Neural cell (in vitro differentiated cells): ENCODE results near the gene OR4F15. TPM values are rescaled to one million over a fixed set of nuclear protein-coding genes. Genes with fewer than 3 reads are reported as not detected.
A peak's percentile ranks its signal among the peaks of the same experiment; 100 is the strongest.
"Not testable (repeated sequence)": the region's sequence is repeated elsewhere in the genome, so short reads cannot be mapped to it uniquely, and the experiment has no call there.

Experiments used
- H2AFZ ChIP-seq: fragments of 200-600, 300-800 bp; sonication (generic), shearing (Covaris generic); 2 replicates; pipeline ENCODE4 v1.6.0; 2014; ENCODE audit warnings: low read depth, mild to moderate bottlenecking, antibody characterized with exemption, low read length, moderate library complexity
- H3F3A ChIP-seq: fragments of 200-600 bp; shearing (Covaris generic); 2 replicates; pipeline ENCODE4 v1.6.1; 2016; ENCODE audit warnings: mild to moderate bottlenecking, moderate library complexity, mixed read lengths, antibody characterized with exemption, low read length; ENCODE audit not compliant: insufficient read depth, poor library complexity, severe bottlenecking
- H3K27ac ChIP-seq: fragments of 200-600, 300-800 bp; sonication (generic), shearing (Covaris generic); 2 replicates; pipeline ENCODE4 v1.5.1; 2014; ENCODE audit warnings: mild to moderate bottlenecking, low read length, moderate library complexity
- H3K27me3 ChIP-seq: fragments of 300-800, 200-600 bp; sonication (generic), shearing (Covaris generic); 2 replicates; pipeline ENCODE4 v1.6.0; 2014; ENCODE audit warnings: mild to moderate bottlenecking, low read depth, low read length, moderate library complexity; ENCODE audit not compliant: insufficient read depth
- H3K36me3 ChIP-seq: fragments of 300-800, 200-600 bp; sonication (generic), shearing (Covaris generic); 2 replicates; pipeline ENCODE4 v1.5.1; 2014; ENCODE audit warnings: mild to moderate bottlenecking, antibody characterized with exemption, low read length, moderate library complexity; ENCODE audit not compliant: insufficient read depth
- H3K4me2 ChIP-seq: fragments of 300-800, 200-600 bp; sonication (generic), shearing (Covaris generic); 2 replicates; pipeline ENCODE4 v1.6.0; 2014; ENCODE audit warnings: mild to moderate bottlenecking, low read length
- H3K4me3 ChIP-seq: fragments of 300-800, 200-600 bp; sonication (generic), shearing (Covaris generic); 2 replicates; pipeline ENCODE4 v1.5.1; 2014; ENCODE audit warnings: mild to moderate bottlenecking, low read length, moderate library complexity
- H3K79me2 ChIP-seq: fragments of 200-600 bp; shearing (Covaris generic); replicated peaks from 2 replicates; pipeline ENCODE4 v1.6.0; 2014; ENCODE audit warnings: mild to moderate bottlenecking, low read length, moderate library complexity; ENCODE audit not compliant: insufficient read depth
- H3K9ac ChIP-seq: fragments of 300-800, 200-600 bp; sonication (generic), shearing (Covaris generic); 2 replicates; pipeline ENCODE4 v1.6.1; 2016; ENCODE audit warnings: mild to moderate bottlenecking, low read length, mixed read lengths
- H3K9me2 ChIP-seq: fragments of 200-600 bp; shearing (Covaris generic); 2 replicates; pipeline ENCODE4 v1.6.1; 2016; ENCODE audit warnings: mild to moderate bottlenecking, low read length, mixed read lengths; ENCODE audit not compliant: insufficient read depth
- H3K9me3 ChIP-seq: fragments of 200-600, 300-800 bp; sonication (generic), shearing (Covaris generic); 2 replicates; pipeline ENCODE4 v1.6.1; 2016; ENCODE audit warnings: mild to moderate bottlenecking, mixed run types, low read length, moderate library complexity, mixed read lengths
- H4K20me1 ChIP-seq: fragments of 200-600 bp; shearing (Covaris generic); 2 replicates; pipeline ENCODE4 v1.6.1; 2016; ENCODE audit warnings: mild to moderate bottlenecking, mixed run types; ENCODE audit not compliant: insufficient read depth
- CTCF ChIP-seq: fragments of 450-650 bp; IDR thresholded peaks from 2 replicates; pipeline ENCODE4 v1.5.1; 2014; ENCODE audit warnings: antibody characterized with exemption, mild to moderate bottlenecking, moderate library complexity; ENCODE audit not compliant: poor library complexity, severe bottlenecking
- EP300 ChIP-seq: fragments of 450-650 bp; conservative IDR thresholded peaks from 2 replicates; pipeline ENCODE4 v1.6.1; 2014; ENCODE audit warnings: antibody characterized with exemption, mild to moderate bottlenecking, moderate library complexity; ENCODE audit not compliant: poor library complexity, severe bottlenecking
- EZH2 ChIP-seq: fragments of 200-600, 300-800 bp; shearing (Covaris generic), sonication (generic); IDR thresholded peaks from 2 replicates; pipeline ENCODE4 v1.6.1; 2014; ENCODE audit warnings: antibody characterized with exemption, low read length, borderline replicate concordance, mild to moderate bottlenecking; ENCODE audit not compliant: insufficient read depth, poor library complexity, severe bottlenecking
- MXI1 ChIP-seq: fragments of 450-650 bp; conservative IDR thresholded peaks from 2 replicates; pipeline ENCODE4 v1.6.1; 2014; ENCODE audit warnings: antibody characterized with exemption, mild to moderate bottlenecking; ENCODE audit not compliant: poor library complexity, severe bottlenecking
- POLR2AphosphoS5 ChIP-seq: IDR thresholded peaks from 2 replicates; pipeline ENCODE4 v1.6.1; 2012
- RAD21 ChIP-seq: fragments of 450-650 bp; conservative IDR thresholded peaks from 2 replicates; pipeline ENCODE4 v1.6.1; 2014; ENCODE audit warnings: antibody characterized with exemption, mild to moderate bottlenecking, moderate library complexity
- REST ChIP-seq: IDR thresholded peaks from 2 replicates; pipeline ENCODE4 v1.6.1; 2012; ENCODE audit warnings: borderline replicate concordance
- SMC3 ChIP-seq: fragments of 450-650 bp; conservative IDR thresholded peaks from 2 replicates; pipeline ENCODE4 v1.6.1; 2014; ENCODE audit warnings: antibody characterized with exemption, mild to moderate bottlenecking, moderate library complexity; ENCODE audit not compliant: poor library complexity
- TAF1 ChIP-seq: IDR thresholded peaks from 2 replicates; pipeline ENCODE4 v1.6.1; 2012; ENCODE audit warnings: low read depth
- polyA plus RNA-seq: library from polyadenylated mRNA; depleted of rRNA; stranded (reverse); fragments of >200 nt; gene quantifications from 2 replicates; pipeline ENCODE4 v1.2.3, GENCODE V29; 2014

Gene OR4F15
- polyA plus RNA-seq, 1 donor from 2014 or later, result not detected

DNA sequence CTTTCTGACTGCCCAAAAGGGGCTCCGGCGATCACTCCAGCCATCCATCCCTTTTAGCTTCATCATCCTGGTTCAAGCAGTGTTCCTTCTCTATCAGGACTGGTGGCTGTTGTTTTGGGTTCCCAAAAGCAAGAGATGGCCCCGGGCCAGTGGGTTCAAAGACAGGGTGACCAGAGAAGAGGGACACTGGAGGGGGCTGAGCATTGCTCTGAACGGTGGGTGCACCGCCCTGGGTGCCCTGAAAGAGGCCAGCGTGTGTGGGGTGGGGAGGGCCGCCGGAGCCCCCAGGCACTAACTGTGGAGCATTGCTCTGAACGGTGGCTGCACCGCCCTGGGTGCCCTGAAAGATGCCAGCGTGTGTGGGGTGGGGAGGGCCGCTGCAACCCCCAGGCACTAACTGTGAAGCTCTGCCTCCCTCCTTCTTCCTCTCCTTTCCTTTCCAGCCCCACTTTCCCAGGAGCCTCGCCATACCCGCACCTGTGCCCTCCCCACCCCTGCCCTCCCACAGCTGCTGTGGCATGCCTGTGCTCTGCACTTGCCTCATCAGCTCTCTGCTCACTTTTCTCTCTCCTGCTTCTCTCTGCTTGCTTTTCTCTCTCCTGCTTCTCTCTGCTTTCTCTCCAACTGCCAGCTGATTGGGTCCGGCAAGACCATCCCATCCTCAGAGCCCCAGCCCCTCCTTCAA is 46.1 kb upstream of the OR4F15 start:
- Histone ChIP-seq H3K27me3 (no peaks in the 10 kb centered on the region), H3F3A (no peaks in the 10 kb centered on the region), H3K79me2 (no peaks in the 10 kb centered on the region), H3K9me3 (no peaks in the 10 kb centered on the region), H3K4me2 (no peak overlapping the region), H2AFZ (no peak overlapping the region), H3K9ac (no peak overlapping the region), H3K4me3 (no peak overlapping the region), H3K27ac (no peak overlapping the region), H4K20me1 (no peaks in the 10 kb centered on the region), H3K9me2 (no peaks in the 10 kb centered on the region), H3K36me3 (no peaks in the 10 kb centered on the region)
- TF ChIP-seq SMC3 (no peak), CTCF (no peak), MXI1 (no peak), EP300 (no peak), POLR2AphosphoS5 (no peak), TAF1 (no peak), REST (no peak), RAD21 (no peak), EZH2 (no peak)

DNA sequence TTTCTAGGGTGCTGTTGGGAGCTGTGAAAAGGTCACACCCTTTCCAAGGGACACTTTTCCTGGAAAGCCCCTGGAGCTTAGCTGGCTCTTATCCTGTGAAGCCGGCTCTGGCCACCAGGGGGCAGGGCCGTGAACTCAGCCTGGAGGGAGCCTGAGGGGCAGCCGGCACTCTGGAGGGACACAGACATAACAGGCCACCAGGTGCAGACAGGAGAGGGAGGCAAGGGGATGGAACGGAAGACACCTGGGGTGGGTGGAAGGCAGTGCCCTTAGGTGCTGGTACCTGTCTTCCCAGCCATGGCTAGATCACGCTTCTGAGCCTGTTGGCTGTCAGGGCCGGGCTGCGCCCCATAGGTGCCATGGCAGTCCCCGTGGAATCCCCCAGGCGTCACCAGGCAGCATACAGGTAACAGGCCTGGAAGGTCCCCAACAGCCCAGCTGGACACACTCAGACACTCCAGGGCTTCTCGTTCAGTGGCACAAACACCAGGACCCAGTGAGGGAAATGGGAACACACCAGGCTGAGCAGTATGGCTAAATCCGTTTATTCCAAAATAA is 44.8 kb upstream of the OR4F15 start:
- H3K9ac ChIP-seq, H3F3A ChIP-seq, H3K4me2 ChIP-seq, H3K9me3 ChIP-seq, H3K4me3 ChIP-seq, H2AFZ ChIP-seq, H3K36me3 ChIP-seq, H3K27me3 ChIP-seq, H3K9me2 ChIP-seq, H3K79me2 ChIP-seq, H4K20me1 ChIP-seq, H3K27ac ChIP-seq: not testable (repeated sequence)
- TF ChIP-seq CTCF, result peak; percentile 29
